Stimulated activated CD8-positive, alpha-beta memory T cell treated with anti-CD3 and anti-CD28 coated beads, Interleukin-12 subunit alpha, Interleukin-12 subunit beta, amount 100 ng/mL, for 1 hour (primary cell): ENCODE results near the gene CYP4F11.
A peak's percentile ranks its signal among the peaks of the same experiment; 100 is the strongest.
"Not testable (repeated sequence)": the region's sequence is repeated elsewhere in the genome, so short reads cannot be mapped to it uniquely, and the experiment has no call there.

Experiments
- DNase-seq: peaks from one replicate; pipeline ENCODE4 v3.0.0-alpha.2; 2020; ENCODE audit warnings: low read depth

The CYP4F11 gene

GRCh38 chr19:15874821-15875474 is 59.4 kb downstream of the CYP4F11 start:
- DNase-seq = no peak

GRCh38 chr19:15873771-15874170 is 60.6 kb downstream of the CYP4F11 start:
- DNase-seq = not testable (repeated sequence)

GRCh38 chr19:15871570-15871969 is 62.8 kb downstream of the CYP4F11 start:
- no peak for DNase-seq

GRCh38 chr19:15869873-15870272 is 64.5 kb downstream of the CYP4F11 start:
- DNase-seq = no peak

- peak; percentile 25 for DNase-seq
These were observed 65.2 kb downstream of the CYP4F11 start for GRCh38 chr19:15869109-15869555.

GRCh38 chr19:15866636-15867035 is 67.7 kb downstream of the CYP4F11 start:
- DNase-seq = no peak

- DNase-seq = no peak
These were observed 69.5 kb downstream of the CYP4F11 start for GRCh38 chr19:15864824-15865223.

GRCh38 chr19:15863272-15863671 is 71.1 kb downstream of the CYP4F11 start:
- no peak for DNase-seq

- no peak for DNase-seq
These were observed 71.9 kb downstream of the CYP4F11 start for GRCh38 chr19:15862444-15862843.
